Measurements from ENCODE around the gene ZPBP. TPM values are rescaled to one million over a fixed set of nuclear protein-coding genes. Genes with fewer than 3 reads are reported as not detected.

ZPBP gene
- total RNA-seq, 1 experiment from 2014 or later = not detected

GRCh38 chr7:50068850-50069551 is 24.0 kb downstream of the ZPBP start:
- Histone ChIP-seq H2BK15ac (ENCODE audit: low read depth, low read length) (no peak overlapping the region), H2BK120ac (ENCODE audit: low read depth, low read length, poor library complexity, severe bottlenecking) (no peak overlapping the region), H3T11ph (ENCODE audit: low read length) (no peak overlapping the region), H4K20me1 (ENCODE audit: control insufficient read depth, insufficient read depth, insufficient read length) (no peaks in the 10 kb centered on the region), H3K9me3 (ENCODE audit: control insufficient read depth, low read depth, low read length) (peaks cover 34% of the 10 kb centered on the region), H3K9ac (ENCODE audit: extremely low read depth, insufficient read length, low read length) (no peak overlapping the region), H3K79me2 (ENCODE audit: insufficient read depth, low read length) (no peaks in the 10 kb centered on the region), H3K14ac (ENCODE audit: insufficient read depth, low read length) (no peak overlapping the region), H3K27ac (ENCODE audit: insufficient read length, low read depth, low read length) (no peak overlapping the region), H3K4me1 (ENCODE audit: insufficient read depth, low read length) (peaks cover 4% of the 10 kb centered on the region; the same call in 1 of the 2 replicates), H2BK20ac (ENCODE audit: low read depth, low read length, poor library complexity, severe bottlenecking) (no peak overlapping the region), H3K56ac (ENCODE audit: insufficient read length, low read depth, low read length) (no peak overlapping the region), H2BK12ac (ENCODE audit: insufficient read length, low read depth, low read length) (no peak overlapping the region), H2AFZ (ENCODE audit: low read length) (no peak overlapping the region), H4K91ac (ENCODE audit: insufficient read length, low read depth, low read length) (no peak overlapping the region), H3K23ac (ENCODE audit: insufficient read length, low read depth, low read length) (no peak overlapping the region), H4K8ac (replicated peaks; ENCODE audit: insufficient read length, low read depth, low read length) (no peak overlapping the region), H3K4ac (ENCODE audit: low read depth, low read length) (no peak overlapping the region), H3K4me2 (ENCODE audit: insufficient read depth, insufficient read length, low read length) (peak overlapping the region; percentile 35), H3K79me1 (ENCODE audit: insufficient read depth, low read depth, low read length, poor library complexity, severe bottlenecking) (no peaks in the 10 kb centered on the region), H2AK5ac (ENCODE audit: insufficient read length, low read length) (no peak overlapping the region), H3K27me3 (ENCODE audit: insufficient read depth, low read length) (no peaks in the 10 kb centered on the region), H3K18ac (ENCODE audit: insufficient read length, low read depth, low read length) (peak overlapping the region; percentile 50), H2BK5ac (ENCODE audit: insufficient read length, low read length) (no peak overlapping the region), H4K5ac (ENCODE audit: insufficient read length, low read depth, low read length) (no peak overlapping the region), H3K23me2 (ENCODE audit: insufficient read length, low read depth, low read length, poor library complexity, severe bottlenecking) (no peaks in the 10 kb centered on the region)
- DNase-seq = peak; percentile 66
- peaks cover 16 to 21% of the 10 kb centered on the region in 2 experiments for H3K4me1 Mint-ChIP-seq
- peak overlapping the region in 1 of 2 experiments; percentile 44; a peak in 1 of 5 replicates for H3K4me3 Mint-ChIP-seq
- peak overlapping the region; percentile 46 to 95 (median 63); a peak in 6 of 7 replicates for H3K27ac Mint-ChIP-seq
- peaks cover 51 to 54% of the 10 kb centered on the region in 2 experiments for H3K9me3 Mint-ChIP-seq
- no CpG with 5 or more reads among the region's 6 CpGs for WGBS (ENCODE audit: extremely low coverage, insufficient read length, low lambda C conversion rate)
- H3K36me3 Mint-ChIP-seq (ENCODE audit: insufficient read depth in 1 of 3, low read depth in 3 of 3) = peaks cover 22 to 52% (median 31%) of the 10 kb centered on the region in 3 experiments
- H3K27me3 Mint-ChIP-seq (ENCODE audit: low read depth) = peaks cover 2% of the 10 kb centered on the region; the same call in 1 of the 2 replicates
- no peak for TF ChIP-seq CTCF (conservative IDR thresholded peaks at IDR 0.05)

Measured in H9 (cell line).